Skeletal muscle cell (primary cell): ENCODE results near the gene CTBP1.

Source experiments
- DNase-seq: peaks from one replicate; pipeline ENCODE4 v3.0.0-alpha.2; 2010; ENCODE audit warnings: low read depth
- H3K4me3 ChIP-seq: 2 replicates; pipeline ENCODE4 v1.5.1; 2011; ENCODE audit warnings: low read depth, mild to moderate bottlenecking, control low read depth, low read length, moderate library complexity

The CTBP1 gene

DNA sequence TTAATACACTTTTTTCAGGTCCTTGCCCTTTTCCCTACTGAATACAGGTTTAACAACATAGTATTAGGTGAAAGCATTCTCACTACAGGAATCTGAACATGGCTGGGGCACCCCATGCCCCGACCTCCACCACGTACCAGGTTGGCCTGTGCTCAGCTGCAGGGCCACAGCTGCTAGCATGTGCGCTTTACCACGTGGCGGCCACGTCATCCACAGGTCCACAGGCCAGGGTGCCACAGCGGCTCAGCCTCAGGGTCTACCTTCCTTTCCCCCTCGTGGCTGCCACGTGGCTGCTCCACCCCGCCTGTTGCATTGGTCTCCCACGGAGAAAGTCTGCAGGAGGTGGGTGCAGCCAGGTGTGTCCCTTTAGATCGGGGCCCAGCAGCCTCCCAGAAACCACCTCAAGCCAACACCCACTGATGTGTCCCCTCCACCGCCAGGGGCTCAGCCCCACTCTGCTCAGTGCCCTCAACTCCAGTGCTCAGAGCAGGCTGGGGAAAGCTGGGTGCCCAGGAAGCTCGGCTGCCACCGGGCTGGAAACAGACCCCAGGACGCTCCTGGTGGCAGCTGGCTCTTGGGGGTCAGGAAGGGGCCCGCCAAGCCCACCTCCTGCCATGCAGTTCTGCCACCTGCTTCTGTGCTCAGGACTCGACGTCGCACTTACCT is 17.8 kb downstream of the CTBP1 start:
- DNase-seq = no peak
- no peak overlapping the region for H3K4me3 ChIP-seq

DNA sequence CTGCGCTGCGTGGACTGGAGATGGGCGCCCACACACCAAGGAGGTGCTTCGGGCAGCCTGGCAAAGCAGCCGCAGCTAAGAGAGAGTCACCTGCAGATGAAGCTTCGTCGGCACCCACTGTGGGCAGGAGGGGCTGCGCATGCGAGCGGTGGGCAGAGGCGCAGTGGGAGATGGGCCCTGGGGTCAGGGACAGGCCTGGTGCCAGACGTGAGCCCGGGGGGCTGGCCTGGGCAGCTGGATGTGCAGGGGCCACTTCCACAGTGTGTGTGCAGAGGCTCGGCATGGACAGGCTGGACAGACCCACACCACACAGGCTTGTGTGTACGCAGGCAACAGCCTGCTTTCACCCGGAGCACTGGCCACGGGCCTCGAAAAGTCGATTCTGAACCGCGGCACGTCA is 18.6 kb downstream of the CTBP1 start:
- no peak for DNase-seq
- H3K4me3 ChIP-seq = no peak overlapping the region

DNA sequence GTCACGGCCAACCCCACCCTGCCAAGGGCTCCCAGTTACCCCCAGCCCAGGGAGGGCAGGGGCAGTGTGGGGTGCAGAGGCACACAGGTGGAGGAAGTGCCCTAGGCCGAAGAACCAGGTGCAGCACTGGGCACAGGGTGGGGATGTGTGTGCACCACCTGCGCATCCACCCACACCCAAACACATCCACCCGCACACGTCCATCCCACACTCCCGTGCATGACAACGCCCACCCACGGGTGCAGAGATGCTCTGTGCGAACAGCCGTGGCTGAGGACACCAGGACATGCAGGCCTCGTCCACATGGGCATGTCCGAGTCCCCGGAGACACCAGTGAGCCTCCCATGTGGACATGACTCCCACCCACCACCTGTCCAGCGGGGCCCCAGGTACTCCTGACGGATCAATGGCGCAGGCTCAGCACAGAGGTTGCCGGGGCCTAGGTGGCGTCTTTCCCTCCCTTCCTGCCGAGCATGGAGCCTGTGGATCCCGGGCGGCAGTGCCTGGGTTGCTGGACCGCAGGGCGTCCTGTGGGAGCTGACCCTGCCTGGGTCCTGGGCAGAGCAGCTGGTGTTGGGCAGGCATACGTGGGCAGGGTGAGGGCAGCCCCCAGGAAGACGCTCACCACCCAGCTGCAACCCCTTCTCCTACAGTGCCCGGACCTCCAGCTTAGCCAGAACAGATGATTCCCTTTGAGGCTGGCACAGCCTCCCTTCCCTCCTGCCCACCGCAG is 19.6 kb downstream of the CTBP1 start:
- H3K4me3 ChIP-seq = no peak overlapping the region
- DNase-seq = no peak

DNA sequence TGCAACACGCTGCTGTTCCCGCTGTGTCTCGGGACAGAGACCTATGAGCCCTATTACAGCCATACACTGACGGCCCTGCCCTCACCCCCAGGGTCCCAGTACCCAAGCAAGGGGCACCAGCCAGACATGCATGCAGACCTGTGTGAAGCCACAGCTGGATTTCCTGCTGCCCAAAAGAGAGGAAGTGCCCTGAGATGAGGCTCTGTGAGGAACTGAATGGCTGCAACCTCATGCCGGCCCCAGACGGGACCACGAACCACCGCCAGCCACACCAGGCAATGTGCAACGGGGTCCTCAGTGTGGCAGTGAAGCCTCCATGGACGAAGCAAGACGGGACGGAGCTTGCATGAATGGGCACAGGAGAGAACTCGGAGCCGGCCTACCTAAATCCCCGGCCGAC is 21.1 kb downstream of the CTBP1 start:
- H3K4me3 ChIP-seq = no peak overlapping the region
- no peak for DNase-seq

DNA sequence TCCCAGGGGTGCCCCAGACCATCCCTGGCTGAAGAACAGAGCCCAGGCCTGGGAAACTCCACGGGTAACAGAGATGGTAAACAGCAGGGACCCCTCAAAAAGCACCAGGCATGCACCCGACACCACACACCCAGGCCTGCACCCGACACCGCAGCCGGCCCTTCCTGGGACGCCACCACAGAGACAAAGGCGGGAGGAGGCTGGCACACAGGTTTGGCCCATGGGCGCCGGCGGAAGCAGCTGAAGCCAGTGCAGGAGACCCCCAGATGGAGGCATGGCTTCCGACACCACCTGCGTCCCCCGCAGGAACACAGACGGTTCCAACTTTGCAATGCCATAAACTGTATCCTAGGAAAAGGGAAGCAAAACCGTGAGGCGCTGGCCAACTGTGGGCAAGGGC is 22.3 kb downstream of the CTBP1 start:
- no peak overlapping the region for H3K4me3 ChIP-seq
- no peak for DNase-seq

DNA sequence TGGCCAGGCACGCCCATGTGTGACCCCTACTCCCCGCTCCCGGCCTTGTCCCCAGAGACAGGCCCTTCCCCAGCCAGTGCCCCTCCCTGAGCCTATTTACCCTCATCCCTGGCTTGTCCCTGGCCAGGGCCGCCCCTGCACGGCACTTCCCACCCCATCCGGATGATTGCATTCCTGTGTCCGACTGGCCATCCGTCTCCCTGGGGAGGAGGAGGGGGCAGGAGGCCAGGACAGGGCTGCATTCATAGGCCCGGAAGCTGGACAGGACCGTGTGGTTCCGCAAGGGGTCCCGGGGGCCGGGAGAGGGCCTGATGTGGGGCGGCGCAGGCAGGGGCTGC is 22.8 kb downstream of the CTBP1 start:
- no peak for DNase-seq
- H3K4me3 ChIP-seq = no peak overlapping the region

DNA sequence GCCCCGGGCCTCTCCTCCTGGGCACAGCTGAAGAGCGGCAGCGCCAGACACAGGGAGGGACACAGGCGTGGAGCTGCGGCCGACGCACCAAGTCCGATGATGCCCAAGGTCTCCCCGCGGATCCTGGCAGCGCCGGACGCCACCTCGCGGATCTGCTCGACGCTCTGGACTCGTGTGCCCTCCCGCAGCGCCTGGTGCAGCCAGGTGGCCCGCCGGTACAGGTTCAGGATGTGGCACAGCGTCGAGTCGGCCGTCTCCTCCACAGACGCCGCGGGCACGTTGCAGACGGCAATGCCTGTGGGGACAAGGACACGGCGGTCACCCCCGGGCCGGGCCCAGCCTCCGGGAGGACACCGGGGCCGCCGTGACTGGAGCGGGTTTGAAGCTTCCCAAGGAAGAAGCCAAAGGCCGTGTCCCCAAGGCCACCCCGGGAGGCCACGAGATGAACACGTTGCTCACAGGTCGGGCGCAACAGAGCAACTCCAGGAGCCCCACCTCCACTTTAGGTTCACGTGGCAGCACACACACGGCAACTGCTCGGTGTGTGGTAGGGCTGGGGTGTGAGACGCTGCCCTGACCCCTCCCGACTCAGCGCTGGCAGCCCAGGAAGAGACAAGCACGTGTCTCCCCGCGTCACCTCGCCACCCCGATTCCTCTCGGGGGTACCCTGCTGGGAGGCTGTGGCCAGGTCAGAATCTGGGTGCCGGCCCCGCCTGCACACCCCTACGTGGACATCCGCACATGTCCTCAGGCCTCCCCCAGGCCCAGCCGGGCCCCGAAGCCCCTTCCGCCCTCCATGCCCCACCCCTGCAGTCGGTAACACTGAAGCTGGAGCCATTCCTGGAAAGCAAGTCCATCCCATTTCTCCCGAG is 23.4 kb downstream of the CTBP1 start:
- no peak for DNase-seq
- no peak overlapping the region for H3K4me3 ChIP-seq

DNA sequence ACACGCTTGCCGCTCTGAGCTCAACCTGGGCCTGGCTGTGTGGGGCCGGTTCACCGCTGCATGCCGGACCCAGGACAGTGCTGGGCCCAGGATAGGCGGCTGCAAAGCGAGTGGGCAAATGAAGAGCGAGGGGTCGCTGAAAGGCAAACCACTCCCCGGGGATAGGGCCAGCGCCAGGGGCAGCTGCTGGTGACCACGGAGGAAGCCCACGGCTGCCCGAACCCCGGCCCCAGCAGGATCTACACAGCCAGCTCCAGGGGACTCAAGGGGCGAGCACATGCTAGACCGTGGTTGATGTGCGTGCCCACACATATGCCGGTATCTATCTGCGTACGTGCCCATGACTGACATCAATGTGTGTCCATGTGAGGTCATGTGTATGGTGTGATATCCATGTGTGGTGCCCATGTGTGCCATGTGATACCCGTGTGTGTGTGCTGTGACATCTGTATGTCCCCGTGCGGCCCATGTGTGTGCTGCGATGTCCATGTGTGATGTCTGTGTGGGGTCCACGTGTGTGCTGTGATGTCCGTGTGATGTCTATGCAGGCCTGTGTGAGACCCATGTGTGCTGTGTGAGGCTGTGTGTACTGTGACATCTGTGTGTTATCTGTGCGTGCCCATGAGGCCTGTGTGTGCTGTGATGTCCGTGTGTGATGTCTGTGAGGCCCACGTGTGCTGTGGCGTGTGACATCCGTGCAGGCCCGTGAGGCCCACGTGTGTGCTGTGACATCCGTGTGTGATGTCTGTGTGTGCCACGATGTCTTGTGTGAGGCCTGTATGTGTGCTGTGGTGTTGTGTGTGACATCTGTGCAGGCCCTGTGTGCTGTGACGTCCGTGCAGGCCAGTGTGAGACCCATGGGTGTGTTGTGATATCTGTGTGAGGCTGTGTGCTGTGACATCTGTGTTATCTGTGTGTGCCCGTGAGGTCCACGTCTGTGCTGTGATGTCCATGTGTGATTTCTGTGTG is 24.8 kb downstream of the CTBP1 start:
- H3K4me3 ChIP-seq = no peak overlapping the region
- DNase-seq = no peak

DNA sequence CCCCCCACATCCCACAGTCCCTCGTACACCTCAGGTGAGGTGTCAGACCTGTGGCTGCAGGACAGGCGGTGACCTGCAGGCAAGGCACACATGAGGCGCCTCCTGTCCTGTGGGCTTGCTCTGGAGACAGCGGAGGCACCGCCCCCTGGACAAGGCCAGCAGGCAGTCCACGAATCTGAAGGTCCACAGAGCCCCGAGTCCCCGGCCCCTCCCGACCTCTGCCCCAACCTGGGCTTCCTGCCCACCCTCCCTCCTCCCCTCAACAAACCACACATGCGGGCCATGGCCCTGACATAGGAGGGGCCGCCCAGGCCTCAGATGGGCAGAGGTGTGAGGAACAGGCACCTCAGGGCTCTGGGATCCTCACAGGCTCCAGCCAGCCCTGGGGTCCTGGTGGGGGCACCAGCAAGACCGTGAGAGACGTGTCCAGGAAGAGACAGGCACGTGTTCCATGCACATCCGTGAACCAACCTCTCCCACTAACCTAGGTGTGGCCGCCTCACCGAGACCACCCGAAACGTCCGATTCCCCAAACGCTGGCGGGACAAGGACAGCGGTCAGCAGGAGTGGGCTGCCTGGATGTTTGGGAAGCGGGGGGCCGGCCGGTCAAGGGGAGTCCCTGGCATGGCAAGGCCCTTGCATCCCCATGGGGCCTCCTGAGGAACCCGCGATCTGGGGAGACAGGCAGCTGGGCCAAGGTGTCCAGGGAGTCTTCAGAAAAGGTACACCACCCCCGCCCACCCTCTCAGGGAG is 25.8 kb downstream of the CTBP1 start:
- no peak for DNase-seq
- H3K4me3 ChIP-seq = no peak overlapping the region

DNA sequence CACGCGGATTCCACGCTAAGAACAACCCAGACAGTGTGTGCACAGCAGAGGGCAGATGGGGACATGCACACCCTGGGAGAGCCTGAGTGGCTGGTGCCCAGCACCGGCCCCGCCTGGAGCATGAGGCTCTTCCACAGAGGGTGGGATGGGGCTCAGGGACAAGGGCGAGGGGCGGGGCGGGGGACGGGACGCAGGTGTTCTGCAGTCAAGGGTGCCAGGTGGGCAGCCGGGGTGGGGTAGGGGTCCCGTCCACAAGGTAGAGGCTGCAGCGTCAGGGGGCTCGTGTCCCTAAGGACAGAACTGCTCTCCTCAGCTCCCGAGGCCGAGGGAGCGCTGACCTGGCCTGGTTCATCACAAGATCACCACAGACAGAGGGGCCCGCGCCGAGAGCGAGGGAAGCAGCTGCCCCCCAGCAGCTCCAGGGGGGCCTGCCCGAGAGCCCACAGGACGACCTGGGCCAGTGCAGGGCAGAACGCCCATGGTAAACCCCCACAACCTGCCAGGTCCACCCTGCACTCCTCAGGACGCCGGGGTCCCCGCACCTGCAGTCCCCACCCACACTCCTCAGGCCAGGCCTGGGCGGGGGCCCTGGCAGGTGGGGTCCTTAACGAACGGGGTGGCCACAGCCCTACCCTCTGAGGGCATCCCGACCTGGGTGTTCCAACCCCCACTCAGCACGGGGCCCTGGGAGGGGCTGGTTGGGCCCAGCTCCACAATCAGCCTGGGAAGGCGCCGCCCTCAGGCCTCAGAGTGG is 26.7 kb downstream of the CTBP1 start:
- H3K4me3 ChIP-seq = no peak overlapping the region
- DNase-seq = no peak

DNA sequence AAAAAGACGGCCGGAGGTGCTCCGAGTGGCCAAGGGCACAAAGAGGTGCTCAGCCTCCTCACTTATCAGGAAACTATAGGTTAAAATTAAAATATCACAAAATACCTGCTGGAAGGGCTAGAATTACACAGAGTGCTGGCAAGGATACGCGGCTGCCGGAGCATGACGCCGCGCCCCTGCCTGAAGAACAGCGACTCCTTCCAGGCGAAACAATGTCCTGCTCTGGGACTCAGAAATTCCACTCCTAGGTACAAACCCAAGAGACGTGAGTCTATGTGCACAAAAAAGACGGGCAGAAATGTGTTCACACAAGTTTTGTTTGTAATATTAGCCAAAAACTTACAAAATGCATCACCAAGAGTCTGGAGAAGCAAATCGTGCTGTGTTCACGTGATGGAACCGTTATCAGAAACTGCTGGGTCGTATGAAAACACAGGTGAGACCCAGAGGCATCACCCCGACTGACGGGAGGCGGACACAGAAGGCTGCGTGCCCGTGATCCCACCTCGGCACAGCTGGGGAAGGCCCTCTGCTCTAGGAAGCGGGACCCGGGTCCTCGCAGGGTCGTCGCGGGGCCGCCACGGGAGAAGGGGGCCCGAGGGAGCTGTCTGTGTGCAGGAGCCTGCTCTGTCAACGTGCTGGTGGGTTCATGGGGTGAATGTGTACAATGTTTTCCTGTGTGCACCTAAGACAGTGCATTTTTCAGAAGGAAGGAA is 27.6 kb downstream of the CTBP1 start:
- DNase-seq = no peak
- no peak overlapping the region for H3K4me3 ChIP-seq

DNA sequence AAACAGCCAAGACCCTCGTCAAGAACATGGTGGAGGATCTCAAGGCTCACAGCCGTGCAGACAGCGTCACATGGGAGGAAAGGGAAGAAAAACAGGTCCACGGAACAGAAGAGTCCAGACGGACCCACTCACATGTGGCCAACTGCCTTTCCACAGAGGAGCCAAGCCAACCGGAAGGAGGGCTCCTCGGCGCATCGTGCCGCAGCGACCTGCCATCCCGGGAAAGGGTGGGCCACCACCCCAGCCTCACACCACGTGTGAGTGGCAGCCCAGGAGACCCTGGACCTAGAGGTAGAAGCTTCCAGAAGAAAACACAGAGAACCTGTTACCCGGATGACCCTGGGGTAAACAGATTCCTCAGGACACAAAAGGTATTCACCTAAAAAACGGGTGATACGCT is 28.4 kb downstream of the CTBP1 start:
- H3K4me3 ChIP-seq = no peak overlapping the region
- DNase-seq = no peak

DNA sequence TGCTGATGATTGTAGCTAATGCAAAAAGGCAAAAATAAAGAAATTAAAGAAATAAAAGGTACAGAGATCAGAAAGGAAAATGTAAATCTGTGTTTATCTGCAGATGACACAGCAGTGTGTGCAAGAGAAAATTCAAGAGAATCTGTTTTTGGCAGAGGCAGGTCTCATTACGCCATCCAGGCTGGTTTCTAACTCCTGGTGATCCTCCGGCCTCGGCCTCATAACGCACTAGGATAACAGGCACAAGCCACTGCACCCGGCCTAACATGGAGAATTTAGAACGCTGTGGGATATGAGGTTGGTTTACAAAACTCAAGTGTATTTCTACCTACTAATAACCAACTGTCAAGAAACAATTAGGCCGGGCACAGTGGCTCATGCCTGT is 29.4 kb downstream of the CTBP1 start:
- H3K4me3 ChIP-seq = no peak overlapping the region
- no peak for DNase-seq

DNA sequence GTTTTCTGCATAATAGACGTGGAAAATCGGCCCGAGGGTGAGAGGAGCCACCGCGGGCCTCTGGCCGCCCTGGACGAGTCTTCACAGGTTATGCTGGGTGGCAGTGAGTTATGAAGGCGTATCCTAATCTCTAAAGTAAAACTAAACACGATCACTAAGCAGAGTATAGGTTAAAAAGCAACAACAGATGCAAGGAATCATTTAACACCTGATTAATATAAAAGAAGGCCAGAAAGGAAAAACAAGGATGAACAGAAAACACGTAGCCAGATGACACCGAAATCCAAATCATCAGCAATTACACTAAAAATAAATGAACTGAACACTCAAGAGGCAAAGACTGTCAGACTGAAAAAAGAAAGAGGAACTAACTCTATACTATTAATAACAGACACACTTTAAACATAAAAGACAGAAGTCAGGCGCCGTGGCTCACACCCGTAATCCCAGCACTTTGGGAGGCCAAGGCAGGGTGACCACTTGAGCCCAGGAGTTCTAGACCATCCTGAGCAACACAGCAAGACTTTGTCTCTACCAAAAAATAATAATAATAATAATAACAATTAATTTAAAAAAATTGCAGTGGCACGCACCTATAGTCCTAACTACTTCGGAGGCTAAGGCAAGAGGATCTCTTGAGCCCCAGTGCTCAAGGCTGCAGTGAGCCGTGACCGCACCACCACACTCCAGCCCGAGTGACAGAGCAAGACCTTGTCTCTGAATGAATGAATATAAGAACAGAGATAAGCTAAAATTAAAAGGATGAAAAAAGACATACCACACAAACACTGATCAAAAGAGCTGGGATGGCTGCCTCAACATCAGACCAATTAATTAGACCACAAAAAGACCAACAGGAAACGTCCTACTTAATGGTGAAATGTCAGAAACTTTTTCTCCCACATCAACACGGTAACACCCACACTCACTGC is 30.0 kb downstream of the CTBP1 start:
- H3K4me3 ChIP-seq = no peak overlapping the region
- no peak for DNase-seq

DNA sequence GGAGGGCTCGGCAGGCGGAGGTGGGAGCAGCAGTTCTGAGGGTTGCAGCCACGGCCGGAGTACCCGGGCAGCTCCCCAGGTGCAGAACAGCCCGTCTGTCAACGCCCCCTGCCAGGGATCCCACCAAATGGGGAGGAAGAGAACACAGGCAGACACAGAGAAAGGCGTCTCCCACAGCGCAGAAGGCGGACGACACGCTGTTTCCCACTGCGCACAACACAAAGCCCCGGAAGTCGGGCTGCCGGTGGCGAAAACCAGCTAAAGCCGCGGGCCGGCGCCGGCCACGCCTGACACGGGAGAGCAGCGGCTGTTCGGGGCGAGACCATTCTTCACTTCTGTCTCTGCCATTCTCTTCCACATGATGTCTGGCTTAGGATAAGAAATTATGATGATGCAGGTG is 31.6 kb downstream of the CTBP1 start:
- H3K4me3 ChIP-seq = no peak overlapping the region
- DNase-seq = no peak

DNA sequence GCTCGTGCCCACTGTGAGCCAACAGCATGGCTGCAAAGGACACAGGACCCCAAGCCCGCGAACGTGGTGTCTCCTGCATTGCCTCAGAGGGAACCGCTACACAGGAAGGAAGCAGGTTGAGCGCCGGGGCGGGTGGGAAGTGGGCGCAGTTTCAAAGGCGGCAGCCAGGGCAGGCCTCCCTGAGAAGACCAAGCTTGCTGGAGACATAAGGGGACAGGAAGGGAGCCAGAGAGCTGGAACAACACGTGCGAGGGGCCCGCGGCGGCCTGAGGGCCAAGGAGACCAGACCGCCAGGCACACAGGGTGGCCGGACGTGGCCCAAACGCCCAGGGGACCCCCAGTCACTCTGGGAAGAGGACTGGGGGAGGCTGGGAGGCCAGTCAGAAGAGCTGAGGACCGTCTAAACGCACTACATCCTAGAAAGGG is 32.0 kb downstream of the CTBP1 start:
- no peak for DNase-seq
- no peak overlapping the region for H3K4me3 ChIP-seq
